Ovary (tissue), 9 donors: ENCODE results near the gene FFAR2. TPM values are rescaled to one million over a fixed set of nuclear protein-coding genes. Genes with fewer than 3 reads are reported as not detected.

ENCODE experiments used
- DNase-seq, 5 donors: peaks; one replicate each; pipeline ENCODE4 v3.0.0-alpha.2; 2019 to 2020
- H3K27ac ChIP-seq, 2 donors: fragments of 200-600 bp; one replicate each; pipeline versions ENCODE4 v1.5.1 to v1.8.0; 2019 to 2022
- H3K27me3 ChIP-seq: fragments of 200-600 bp; one replicate; pipeline ENCODE4 v1.8.0; 2022
- H3K36me3 ChIP-seq: fragments of 200-600 bp; sonication (generic); one replicate; pipeline ENCODE4 v1.5.1; 2019
- H3K4me1 ChIP-seq: one replicate; pipeline ENCODE4 v1.8.1; 2013; ENCODE audit warnings: mild to moderate bottlenecking, moderate library complexity; ENCODE audit not compliant: insufficient read depth
- H3K4me3 ChIP-seq: fragments of 200-600 bp; sonication (generic); one replicate; pipeline ENCODE4 v1.5.1; 2017
- H3K9me3 ChIP-seq, 2 donors: fragments of 200-600 bp in 1 of 2; sonication (generic) in 1 of 2; one replicate each; pipeline versions ENCODE4 v1.5.1 to v1.8.1; 2013 to 2019; ENCODE audit warnings: mild to moderate bottlenecking in 1 of 2, moderate library complexity in 1 of 2
- EP300 ChIP-seq: sonication (generic); formaldehyde crosslinking; IDR thresholded peaks from one replicate; pipeline ENCODE4 v1.6.1; 2017; ENCODE audit warnings: antibody characterized with exemption
- POLR2A ChIP-seq: fragments of 450-650 bp; IDR thresholded peaks from one replicate; pipeline ENCODE4 v1.6.1; 2017; ENCODE audit warnings: antibody characterized with exemption, mild to moderate bottlenecking, moderate library complexity
- WGBS, 3 donors: extraction: QIAGEN DNeasy Blood & Tissue Kit in 1 of 3; methylation state at CpG; one replicate each; pipeline versions ENCODE4 v1.1.5 to v1.1.7; 2013 to 2017; 5-methylcytosine and 5-hydroxymethylcytosine counted together
- intact Hi-C, 4 donors: fragments of 100-400 bp; cut with DNase I; formaldehyde crosslinking; loops; one replicate each; pipeline versions ENCODE4 v1.11.0 to v1.15.1; 2022 to 2023
- polyA plus RNA-seq, 2 donors: library from polyadenylated mRNA; stranded (reverse); fragments of 200-250 nt in 1 of 2; fragments of 350-450 nt in 1 of 2; fragmentation: Illumina TruSeq in 1 of 2; extraction: RNeasy Lipid Tissue Mini Kit (QIAGEN cat#74804) in 1 of 2; gene quantifications; one replicate each; pipeline ENCODE4 v1.2.3, GENCODE V29; 2013 to 2014
- total RNA-seq, 7 donors: library from RNA; depleted of rRNA in 2 of 7; stranded (reverse); fragments of >200 nt in 2 of 7; fragmentation: NEBNext Ultra II Directional in 3 of 7; extraction: Animal tissue kit (Norgen Biotek cat#: 25700) in 3 of 7; gene quantifications; one replicate each; pipeline versions ENCODE4 v1.1.0 to v1.2.4, GENCODE V29; 2016 to 2023
- TF ChIP-seq, protein P1 (sequence below), 3 donors: fragments of 450-650 bp in 2 of 3; fragments of 200-600 bp in 1 of 3; IDR thresholded peaks; one replicate each; pipeline versions ENCODE4 v1.5.1 to v1.8.0; 2016 to 2022; ENCODE audit warnings: antibody characterized with exemption in 3 of 3, mild to moderate bottlenecking in 1 of 3
- donor health status: DM: no; HTN: no; CAD: no; lungs with moderate emphysema.
- donor health status: DM: no; HTN: no; CAD: no.
- donor health status: Bipolar disorder and iron deficiency.
- donor health status: DM: yes; HTN: yes; CAD: no.
- donor health status: DM: no; HTN: no; CAD: no.
- donor health status: DM: yes; HTN: yes; CAD: no.

Gene FFAR2
- total and polyA plus RNA-seq, 9 donors: 0.20 to 0.47 (median 0.32) TPM; not detected in 5

GRCh38 chr19:35455616-35456201 lies 7.7 kb downstream of the FFAR2 start:
- H3K27me3 ChIP-seq: no peaks in the 10 kb centered on the region
- H3K9me3 ChIP-seq: no peaks in the 10 kb centered on the region
- no peak for DNase-seq
- H3K36me3 ChIP-seq: no peaks in the 10 kb centered on the region
- H3K4me3 ChIP-seq: no peak overlapping the region
- WGBS, 3 donors: 71 to 84% (median 80%) methylated on average over 3 of the region's 3 CpGs
- TF ChIP-seq EP300: no peak
- no peak for TF ChIP-seq POLR2A
- TF ChIP-seq, protein P1, sequence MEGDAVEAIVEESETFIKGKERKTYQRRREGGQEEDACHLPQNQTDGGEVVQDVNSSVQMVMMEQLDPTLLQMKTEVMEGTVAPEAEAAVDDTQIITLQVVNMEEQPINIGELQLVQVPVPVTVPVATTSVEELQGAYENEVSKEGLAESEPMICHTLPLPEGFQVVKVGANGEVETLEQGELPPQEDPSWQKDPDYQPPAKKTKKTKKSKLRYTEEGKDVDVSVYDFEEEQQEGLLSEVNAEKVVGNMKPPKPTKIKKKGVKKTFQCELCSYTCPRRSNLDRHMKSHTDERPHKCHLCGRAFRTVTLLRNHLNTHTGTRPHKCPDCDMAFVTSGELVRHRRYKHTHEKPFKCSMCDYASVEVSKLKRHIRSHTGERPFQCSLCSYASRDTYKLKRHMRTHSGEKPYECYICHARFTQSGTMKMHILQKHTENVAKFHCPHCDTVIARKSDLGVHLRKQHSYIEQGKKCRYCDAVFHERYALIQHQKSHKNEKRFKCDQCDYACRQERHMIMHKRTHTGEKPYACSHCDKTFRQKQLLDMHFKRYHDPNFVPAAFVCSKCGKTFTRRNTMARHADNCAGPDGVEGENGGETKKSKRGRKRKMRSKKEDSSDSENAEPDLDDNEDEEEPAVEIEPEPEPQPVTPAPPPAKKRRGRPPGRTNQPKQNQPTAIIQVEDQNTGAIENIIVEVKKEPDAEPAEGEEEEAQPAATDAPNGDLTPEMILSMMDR (IDR thresholded peaks at IDR 0.05): no peak
- intact Hi-C loops: no loop called here
- peaks cover 8% of the 10 kb centered on the region for H3K4me1 ChIP-seq
- no peak overlapping the region for H3K27ac ChIP-seq

GRCh38 chr19:35457173-35457572 lies 9.1 kb downstream of the FFAR2 start:
- no peaks in the 10 kb centered on the region for H3K27me3 ChIP-seq
- TF ChIP-seq, protein P1 (IDR thresholded peaks at IDR 0.05): no peak
- TF ChIP-seq EP300 (no peak), POLR2A (no peak)
- H3K27ac ChIP-seq: no peak overlapping the region
- no peaks in the 10 kb centered on the region for H3K9me3 ChIP-seq
- intact Hi-C loops: no loop called here
- H3K4me3 ChIP-seq: no peak overlapping the region
- WGBS, 3 donors: 92 to 95% (median 94%) methylated on average over 5 of the region's 5 CpGs
- no peaks in the 10 kb centered on the region for H3K36me3 ChIP-seq
- DNase-seq: no peak
- peaks cover 8% of the 10 kb centered on the region for H3K4me1 ChIP-seq

DNA sequence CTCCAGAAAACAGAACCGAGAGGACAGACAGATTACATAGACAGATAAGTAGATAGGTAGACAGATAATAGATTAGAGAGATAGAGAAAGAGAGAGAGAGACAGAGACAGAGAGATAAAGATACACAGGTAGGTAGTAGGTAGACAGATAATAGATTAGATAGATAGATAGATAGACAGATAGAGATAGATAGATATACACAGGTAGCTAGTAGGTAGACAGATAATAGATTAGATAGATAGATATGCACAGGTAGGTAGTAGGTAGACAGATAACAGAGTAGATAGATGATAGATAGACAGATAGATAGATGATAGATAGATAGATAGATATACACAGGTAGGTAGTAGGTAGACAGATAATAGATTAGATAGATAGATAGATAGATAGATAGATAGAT lies 10.1 kb downstream of the FFAR2 start:
- no peaks in the 10 kb centered on the region for H3K27me3 ChIP-seq
- no peaks in the 10 kb centered on the region for H3K36me3 ChIP-seq
- no peak overlapping the region for H3K27ac ChIP-seq
- DNase-seq: no peak
- peaks cover 8% of the 10 kb centered on the region for H3K4me1 ChIP-seq
- H3K9me3 ChIP-seq: no peaks in the 10 kb centered on the region
- H3K4me3 ChIP-seq: no peak overlapping the region
- intact Hi-C loops: no loop called here
- whole genome bisulfite sequencing, 3 donors: 54 to 69% (median 60%) methylated on average over 1 of the region's 1 CpG
- TF ChIP-seq, protein P1 (IDR thresholded peaks at IDR 0.05): no peak
- no peak for TF ChIP-seq EP300

DNA sequence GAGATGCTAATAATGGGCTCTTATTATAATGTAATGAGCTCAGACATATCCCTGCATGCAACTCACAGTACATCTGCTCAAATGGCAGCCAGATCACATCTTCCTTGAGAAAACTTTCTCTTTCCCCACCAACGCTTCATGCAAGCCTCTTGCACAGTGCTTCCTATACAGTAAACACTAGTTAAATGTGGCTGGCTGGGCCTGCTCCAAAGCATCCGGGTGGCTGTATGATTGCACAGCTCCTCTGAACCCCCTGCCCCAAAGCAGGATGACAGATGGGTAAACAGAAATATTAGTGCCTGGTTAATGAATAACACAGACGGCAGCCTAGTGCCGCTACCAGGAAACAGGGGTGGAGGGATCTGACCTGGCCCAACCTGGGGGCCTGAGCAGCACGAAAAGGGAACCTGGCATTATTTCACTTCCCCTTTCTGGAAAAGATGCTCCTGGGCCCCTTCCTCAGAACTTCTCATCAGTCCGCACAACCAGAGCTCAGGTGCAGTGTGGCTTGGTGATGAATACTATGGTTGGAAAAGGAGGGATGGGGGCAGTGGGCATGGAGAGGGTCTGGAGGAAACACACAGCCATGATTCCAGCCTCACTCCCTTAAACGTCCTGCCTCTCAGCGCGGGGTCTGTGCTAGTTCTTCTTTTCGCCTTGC lies 10.8 kb downstream of the FFAR2 start:
- H3K36me3 ChIP-seq: no peaks in the 10 kb centered on the region
- H3K27ac ChIP-seq: no peak overlapping the region
- peaks cover 8% of the 10 kb centered on the region for H3K4me1 ChIP-seq

More for the DNA sequence above, 10.8 kb downstream of the FFAR2 start:
- WGBS, 3 donors: 26 to 34% (median 30%) methylated on average over 10 of the region's 10 CpGs
- TF ChIP-seq POLR2A (no peak), EP300 (no peak)
- TF ChIP-seq, protein P1 (IDR thresholded peaks at IDR 0.05): no peak
- H3K9me3 ChIP-seq: no peaks in the 10 kb centered on the region
- intact Hi-C loops: no loop called here
- no peak for DNase-seq
- H3K27me3 ChIP-seq: no peaks in the 10 kb centered on the region
- no peak overlapping the region for H3K4me3 ChIP-seq
